T-helper 2 cell treated with Interferon-gamma antibody and Interleukin-4, amounts not matched to agents 100 ng/mL and 5 ng/mL, for 36 hours (primary cell): Measurements from ENCODE around the gene MAP7D3. TPM values are rescaled to one million over a fixed set of nuclear protein-coding genes. Genes with fewer than 3 reads are reported as not detected.
"Not testable (repeated sequence)": the region's sequence is repeated elsewhere in the genome, so short reads cannot be mapped to it uniquely, and the experiment has no call there.

Source experiments
- intact Hi-C: fragments of 100-400 bp; cut with micrococcal nuclease; formaldehyde crosslinking; loops from one replicate; pipeline ENCODE4 v1.15.1; 2023
- total RNA-seq: library from RNA; stranded (reverse); gene quantifications from 2 replicates; pipeline ENCODE4 v1.2.3, GENCODE V29; 2022

The MAP7D3 gene
- total RNA-seq, 1 donor from 2014 or later: 20.0 TPM

DNA sequence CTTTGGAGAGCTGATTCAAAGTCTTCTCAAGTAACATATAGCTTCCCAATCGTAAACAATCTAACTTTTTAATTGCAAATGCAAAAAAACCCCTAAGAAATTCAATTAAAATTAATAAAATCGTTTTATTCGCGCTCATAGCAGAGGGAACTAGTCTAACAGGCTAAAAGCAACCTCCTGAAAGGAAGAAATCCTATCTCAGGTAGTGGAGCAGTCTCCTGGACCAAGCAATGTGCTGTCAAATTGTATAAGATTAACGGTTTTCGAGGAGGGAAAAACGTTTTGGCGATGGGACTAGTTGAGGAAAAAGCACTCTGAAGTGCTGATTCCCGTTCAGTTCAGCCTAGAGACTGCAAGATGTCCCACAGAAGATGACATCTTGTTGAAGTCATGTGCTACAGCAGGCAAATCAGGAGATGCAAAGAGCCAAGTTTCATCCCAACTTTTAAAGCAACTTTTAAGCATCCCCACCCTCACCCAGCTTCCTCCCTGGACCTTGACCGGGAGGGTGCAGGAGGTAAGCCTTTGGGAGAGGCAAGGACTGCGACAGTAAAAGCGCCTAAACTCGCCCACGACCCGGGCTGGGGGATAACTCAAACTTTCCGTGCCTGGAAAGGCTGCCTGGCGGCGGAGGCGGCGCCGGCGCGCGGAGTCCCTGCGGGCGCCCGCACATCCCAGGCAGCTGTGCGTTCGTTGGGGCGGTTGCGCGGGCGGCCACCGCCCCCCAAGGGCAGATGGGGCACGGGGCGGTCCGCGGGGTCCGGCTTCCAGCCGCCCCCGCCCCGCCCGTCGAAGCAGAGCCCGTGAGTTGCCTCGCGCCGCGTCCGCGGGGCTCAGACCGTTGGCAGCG lies 784 bp downstream of the MAP7D3 start:
- intact Hi-C loops: loop anchor here (1.0 to 10.0 kb wide), 3 partner anchors 247 to 324 kb away; partner anchors contain the start of genes HTATSF1 and SLC9A6

DNA sequence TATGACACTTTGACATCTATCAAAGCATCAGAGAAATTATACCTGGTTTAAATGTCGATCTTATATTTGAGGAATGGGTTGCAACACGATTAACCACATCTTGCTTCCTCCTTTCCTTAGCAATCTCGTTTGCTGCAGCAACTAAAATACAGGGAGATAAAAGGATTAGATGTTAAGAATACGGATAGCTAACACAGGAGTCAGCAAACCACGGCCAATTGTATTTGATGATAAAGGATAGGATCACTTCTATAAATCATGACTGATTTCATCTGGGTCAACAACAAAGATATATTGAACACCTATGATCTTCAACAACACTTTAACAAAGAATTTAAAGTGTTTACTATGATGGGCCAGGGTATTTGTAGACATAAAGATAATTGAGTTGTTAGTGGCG lies 5.0 kb downstream of the MAP7D3 start:
- intact Hi-C loops: no loop called here

DNA sequence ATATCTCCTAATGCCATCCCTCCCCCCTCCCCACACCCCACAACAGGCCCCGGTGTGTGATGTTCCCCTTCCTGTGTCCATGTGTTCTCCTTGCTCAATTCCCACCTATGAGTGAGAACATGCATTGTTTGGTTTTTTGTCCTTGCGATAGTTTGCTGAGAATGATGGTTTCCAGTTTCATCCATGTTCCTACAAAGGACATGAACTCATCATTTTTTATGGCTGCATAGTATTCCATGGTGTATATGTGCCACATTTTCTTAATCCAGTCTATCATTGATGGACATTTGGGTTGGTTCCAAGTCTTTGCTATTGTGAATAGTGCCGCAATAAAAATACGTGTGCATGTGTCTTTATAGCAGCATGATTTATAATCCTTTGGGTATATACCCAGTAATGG lies 13.4 kb downstream of the MAP7D3 start:
- intact Hi-C loops: not testable (repeated sequence)

- intact Hi-C loops: no loop called here
These were observed 14.1 kb downstream of the MAP7D3 start for GRCh38 chrX:136237074-136237473.

- intact Hi-C loops: no loop called here
These were observed 22.4 kb downstream of the MAP7D3 start for GRCh38 chrX:136228839-136229207.

GRCh38 chrX:136227948-136228838 lies 23.0 kb downstream of the MAP7D3 start:
- intact Hi-C loops: no loop called here

GRCh38 chrX:136227074-136227473 lies 24.1 kb downstream of the MAP7D3 start:
- intact Hi-C loops: no loop called here

DNA sequence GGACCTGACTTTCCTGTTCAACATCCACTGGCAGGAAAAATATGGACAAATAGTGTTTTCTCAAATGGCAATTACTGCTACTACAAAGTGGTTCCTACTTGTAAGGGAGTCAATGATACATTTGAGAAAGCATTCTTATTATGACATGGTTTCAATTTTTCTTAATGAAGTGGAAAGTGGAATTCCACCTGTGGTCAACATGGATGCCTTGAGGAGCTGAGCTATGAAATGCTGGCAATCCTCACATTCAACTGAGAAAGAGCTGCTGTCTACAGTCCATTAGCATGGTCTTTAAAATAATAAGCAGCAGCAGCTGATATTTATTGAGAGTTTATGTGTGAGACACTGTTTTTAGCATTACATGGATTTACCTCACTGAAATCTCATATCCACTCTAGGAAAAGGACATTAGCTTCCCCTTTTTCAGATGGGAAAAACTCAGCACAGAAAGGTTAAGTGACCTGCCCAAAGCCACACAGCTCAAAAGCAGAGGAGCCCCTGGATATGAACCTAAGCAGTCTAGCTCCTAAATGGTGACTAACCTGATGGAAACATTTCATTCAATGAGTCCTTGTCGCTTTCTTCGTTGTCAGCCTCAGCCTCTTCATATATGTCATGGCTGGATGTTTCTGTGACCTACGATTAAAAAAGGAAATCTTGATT lies 29.2 kb downstream of the MAP7D3 start:
- intact Hi-C loops: no loop called here

GRCh38 chrX:136220951-136221350 lies 30.2 kb downstream of the MAP7D3 start:
- intact Hi-C loops: no loop called here

DNA sequence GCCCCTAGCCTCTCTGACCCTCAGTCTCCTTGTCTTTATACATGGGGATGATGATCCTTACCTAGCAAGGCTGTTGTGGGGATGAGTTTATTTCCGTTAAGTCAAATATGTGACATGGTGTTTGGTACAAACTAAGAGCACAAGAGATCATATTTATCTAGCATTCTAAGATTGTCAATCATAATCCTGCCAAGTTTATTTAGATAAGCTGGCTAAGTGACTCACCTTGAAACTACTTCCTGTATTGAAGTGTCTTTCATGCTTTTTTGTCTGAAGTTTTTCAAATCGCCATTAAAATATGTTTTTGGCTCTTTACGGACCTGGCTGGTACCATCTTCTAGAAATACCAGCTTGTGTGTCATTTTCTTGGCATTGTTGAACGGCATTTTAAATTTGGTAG lies 30.7 kb downstream of the MAP7D3 start:
- intact Hi-C loops: no loop called here

DNA sequence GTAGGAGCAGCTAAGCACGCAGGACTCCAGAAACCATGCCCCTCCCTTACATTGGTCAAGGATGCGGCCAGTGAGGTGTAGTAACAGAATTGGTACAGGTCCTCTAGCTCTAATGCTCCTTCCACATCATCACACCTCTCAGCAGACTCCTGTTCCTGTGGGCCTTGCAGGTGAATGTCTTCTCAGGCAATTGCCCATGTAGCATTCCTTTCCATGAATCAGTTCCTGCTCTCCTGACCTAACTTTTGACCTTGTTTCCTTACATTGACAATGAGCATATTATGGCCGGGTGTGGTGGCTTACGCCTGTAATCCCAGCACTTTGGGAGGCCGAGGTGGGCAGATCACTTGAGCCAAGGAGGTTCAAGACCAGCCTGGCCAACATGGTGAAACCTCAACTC lies 31.3 kb downstream of the MAP7D3 start:
- intact Hi-C loops: no loop called here

DNA sequence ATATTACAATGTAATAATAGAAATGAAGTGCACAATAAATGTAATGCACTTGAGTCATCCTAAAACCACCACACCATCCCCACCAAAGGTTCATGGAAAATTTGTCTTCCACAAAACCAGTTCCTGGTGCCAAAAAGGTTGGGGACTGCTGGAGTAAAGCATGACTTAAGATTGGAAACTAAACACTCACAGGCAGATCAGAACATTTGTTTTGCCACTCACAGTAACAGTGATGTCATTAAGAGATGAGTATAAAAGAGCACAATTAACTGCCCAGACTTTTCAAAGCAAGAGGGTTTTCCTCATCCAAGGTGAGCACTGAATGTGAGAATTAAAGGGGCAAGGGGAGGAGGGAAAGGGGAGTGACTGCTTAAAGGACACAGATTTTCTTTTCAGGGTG lies 35.6 kb downstream of the MAP7D3 start:
- intact Hi-C loops: no loop called here

DNA sequence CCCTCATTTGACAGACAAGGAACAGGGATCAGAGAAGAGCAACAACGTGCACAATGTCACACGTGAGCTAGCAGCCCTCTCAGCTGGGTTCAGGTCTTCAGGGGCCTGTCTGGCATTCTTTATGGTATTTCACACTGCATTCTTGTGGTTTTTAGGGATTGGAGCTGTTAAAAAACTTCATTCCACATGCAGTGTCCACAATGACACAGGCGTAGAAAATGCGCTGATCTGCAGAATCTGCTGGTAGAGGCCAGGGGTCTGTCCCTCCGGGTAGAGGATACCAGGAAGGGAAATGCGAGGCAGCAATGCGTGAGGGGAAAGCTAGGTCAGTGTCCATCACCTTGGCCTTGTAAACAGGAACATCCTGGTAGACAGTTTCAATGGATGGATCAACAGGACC lies 36.6 kb downstream of the MAP7D3 start:
- intact Hi-C loops: no loop called here

DNA sequence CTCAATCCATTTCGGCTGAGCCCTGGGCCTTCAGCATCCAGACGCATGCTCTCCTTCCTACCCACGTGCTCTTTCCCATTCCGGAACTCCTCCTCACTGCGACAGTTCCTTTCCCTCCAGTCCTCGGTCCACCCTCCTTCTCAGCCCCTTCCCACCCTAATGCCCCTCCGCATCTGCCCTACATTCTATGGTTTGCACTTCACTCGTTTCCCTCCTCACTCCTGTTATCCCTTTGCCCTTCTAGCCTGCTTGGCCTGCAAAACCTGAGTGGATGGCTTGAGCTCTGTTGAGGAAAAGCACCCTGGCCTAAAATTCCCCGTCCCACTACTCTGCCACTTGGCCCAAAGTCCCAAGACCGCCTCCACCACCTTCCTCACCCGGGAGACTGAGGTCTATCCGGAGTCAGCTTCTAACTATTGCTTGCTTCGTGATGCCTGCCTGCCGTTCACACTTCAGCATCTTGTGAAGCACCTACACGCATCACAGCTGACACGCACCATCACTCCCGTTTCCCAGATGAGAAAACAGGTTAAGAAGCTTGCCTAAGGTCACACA lies 38.6 kb downstream of the MAP7D3 start:
- intact Hi-C loops: no loop called here

DNA sequence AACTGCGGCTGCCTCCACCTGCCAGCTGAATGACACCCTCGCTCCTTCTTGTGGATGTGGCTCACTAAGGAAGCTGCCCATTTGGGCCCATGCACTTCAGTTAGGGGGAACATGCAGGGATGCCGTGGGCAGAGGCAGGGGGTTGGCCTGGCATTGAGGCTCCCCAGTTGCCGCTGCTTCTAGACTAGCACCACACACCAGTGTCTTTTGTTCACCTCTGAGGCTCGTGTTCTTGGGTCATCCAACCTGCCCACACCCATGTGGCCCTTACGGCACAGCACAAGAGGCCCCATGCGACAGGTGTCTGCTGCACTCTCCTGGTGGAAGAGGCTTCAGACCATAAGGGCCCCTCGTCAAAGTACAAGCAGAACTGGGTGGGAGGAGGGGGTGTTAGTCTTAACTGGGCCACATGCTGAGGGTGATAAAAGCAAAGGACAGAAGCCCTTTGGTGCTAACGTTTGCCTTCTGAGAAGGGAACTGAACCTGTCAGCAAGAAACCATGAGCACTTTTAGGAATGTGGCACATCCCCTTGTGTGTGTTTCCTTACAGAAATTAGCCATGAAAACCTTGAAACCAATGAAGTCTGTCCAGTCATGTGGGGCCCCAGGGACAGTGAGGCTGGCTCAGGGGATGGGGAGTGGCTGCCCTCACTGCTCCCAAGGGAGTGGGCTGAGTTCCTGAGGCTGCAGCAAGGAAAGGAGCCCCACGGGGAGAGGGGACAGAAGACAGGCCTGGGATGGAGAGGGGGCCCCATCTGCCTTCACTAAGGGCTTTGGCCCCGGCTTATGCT lies 39.2 kb downstream of the MAP7D3 start:
- intact Hi-C loops: no loop called here

GRCh38 chrX:136210806-136211205 lies 40.4 kb downstream of the MAP7D3 start:
- intact Hi-C loops: no loop called here

DNA sequence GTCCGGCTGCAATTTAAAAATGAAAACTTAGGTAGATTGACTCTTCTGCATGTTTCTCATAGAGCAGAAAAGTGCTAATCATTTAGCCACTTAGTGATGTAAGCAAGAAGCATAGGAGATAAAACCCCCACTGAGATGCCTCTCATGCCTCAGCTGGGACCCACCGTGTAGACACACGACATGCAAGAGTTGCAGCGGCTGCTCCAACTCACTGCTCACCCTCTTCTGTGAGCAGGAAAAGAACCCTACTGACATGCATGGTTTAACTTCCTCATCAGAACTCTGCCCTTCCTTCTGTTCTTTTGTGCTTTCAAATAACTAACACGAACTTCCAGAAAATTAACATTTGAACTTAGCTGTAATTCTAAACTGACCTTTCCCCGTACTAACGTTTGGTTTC lies 41.0 kb downstream of the MAP7D3 start:
- intact Hi-C loops: no loop called here

GRCh38 chrX:136209751-136210150 lies 41.4 kb downstream of the MAP7D3 start:
- intact Hi-C loops: loop anchor here (5.0 to 10.0 kb wide), 2 partner anchors 42 to 65 kb away; partner anchors contain the start of gene FHL1

GRCh38 chrX:136209016-136209738 lies 42.0 kb downstream of the MAP7D3 start:
- intact Hi-C loops: loop anchor here (5.0 to 10.0 kb wide), 2 partner anchors 42 to 64 kb away; partner anchors contain the start of gene FHL1

DNA sequence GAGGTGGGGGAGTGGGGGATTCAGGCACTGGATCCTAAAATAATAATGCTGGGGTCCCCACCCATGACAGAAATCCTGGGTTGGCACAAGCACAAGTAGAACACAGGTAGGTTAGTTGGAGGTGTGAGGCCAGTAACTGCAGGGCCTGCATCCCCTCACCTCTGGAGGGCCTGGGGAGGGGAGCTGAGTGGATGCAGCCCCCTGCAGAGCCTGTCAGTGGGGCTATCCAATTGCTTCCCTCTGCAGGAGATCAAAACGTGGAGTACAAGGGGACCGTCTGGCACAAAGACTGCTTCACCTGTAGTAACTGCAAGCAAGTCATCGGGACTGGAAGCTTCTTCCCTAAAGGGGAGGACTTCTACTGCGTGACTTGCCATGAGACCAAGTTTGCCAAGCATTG lies 43.7 kb downstream of the MAP7D3 start:
- intact Hi-C loops: loop anchor here (5.0 to 10.0 kb wide), 2 partner anchors 40 to 63 kb away; partner anchors contain the start of gene FHL1
